Ovary (tissue), 9 donors: ENCODE results near the gene VCP. TPM values are rescaled to one million over a fixed set of nuclear protein-coding genes. Genes with fewer than 3 reads are reported as not detected.
A peak's percentile ranks its signal among the peaks of the same experiment; 100 is the strongest.

Source experiments
- DNase-seq, 5 donors: peaks; one replicate each; pipeline ENCODE4 v3.0.0-alpha.2; 2019 to 2020
- H3K27ac ChIP-seq, 2 donors: fragments of 200-600 bp; one replicate each; pipeline versions ENCODE4 v1.5.1 to v1.8.0; 2019 to 2022
- H3K27me3 ChIP-seq: fragments of 200-600 bp; one replicate; pipeline ENCODE4 v1.8.0; 2022
- H3K36me3 ChIP-seq: fragments of 200-600 bp; sonication (generic); one replicate; pipeline ENCODE4 v1.5.1; 2019
- H3K4me1 ChIP-seq: one replicate; pipeline ENCODE4 v1.8.1; 2013; ENCODE audit warnings: mild to moderate bottlenecking, moderate library complexity; ENCODE audit not compliant: insufficient read depth
- H3K4me3 ChIP-seq: fragments of 200-600 bp; sonication (generic); one replicate; pipeline ENCODE4 v1.5.1; 2017
- H3K9me3 ChIP-seq, 2 donors: fragments of 200-600 bp in 1 of 2; sonication (generic) in 1 of 2; one replicate each; pipeline versions ENCODE4 v1.5.1 to v1.8.1; 2013 to 2019; ENCODE audit warnings: mild to moderate bottlenecking in 1 of 2, moderate library complexity in 1 of 2
- EP300 ChIP-seq: sonication (generic); formaldehyde crosslinking; IDR thresholded peaks from one replicate; pipeline ENCODE4 v1.6.1; 2017; ENCODE audit warnings: antibody characterized with exemption
- POLR2A ChIP-seq: fragments of 450-650 bp; IDR thresholded peaks from one replicate; pipeline ENCODE4 v1.6.1; 2017; ENCODE audit warnings: antibody characterized with exemption, mild to moderate bottlenecking, moderate library complexity
- WGBS, 3 donors: extraction: QIAGEN DNeasy Blood & Tissue Kit in 1 of 3; methylation state at CpG; one replicate each; pipeline versions ENCODE4 v1.1.5 to v1.1.7; 2013 to 2017; 5-methylcytosine and 5-hydroxymethylcytosine counted together
- intact Hi-C, 4 donors: fragments of 100-400 bp; cut with DNase I; formaldehyde crosslinking; loops; one replicate each; pipeline versions ENCODE4 v1.11.0 to v1.15.1; 2022 to 2023
- polyA plus RNA-seq, 2 donors: library from polyadenylated mRNA; stranded (reverse); fragments of 200-250 nt in 1 of 2; fragments of 350-450 nt in 1 of 2; fragmentation: Illumina TruSeq in 1 of 2; extraction: RNeasy Lipid Tissue Mini Kit (QIAGEN cat#74804) in 1 of 2; gene quantifications; one replicate each; pipeline ENCODE4 v1.2.3, GENCODE V29; 2013 to 2014
- total RNA-seq, 7 donors: library from RNA; depleted of rRNA in 2 of 7; stranded (reverse); fragments of >200 nt in 2 of 7; fragmentation: NEBNext Ultra II Directional in 3 of 7; extraction: Animal tissue kit (Norgen Biotek cat#: 25700) in 3 of 7; gene quantifications; one replicate each; pipeline versions ENCODE4 v1.1.0 to v1.2.4, GENCODE V29; 2016 to 2023
- TF ChIP-seq, protein P1 (sequence below), 3 donors: fragments of 450-650 bp in 2 of 3; fragments of 200-600 bp in 1 of 3; IDR thresholded peaks; one replicate each; pipeline versions ENCODE4 v1.5.1 to v1.8.0; 2016 to 2022; ENCODE audit warnings: antibody characterized with exemption in 3 of 3, mild to moderate bottlenecking in 1 of 3
- donor health status: DM: no; HTN: no; CAD: no; lungs with moderate emphysema.
- donor health status: DM: no; HTN: no; CAD: no.
- donor health status: Bipolar disorder and iron deficiency.
- donor health status: DM: yes; HTN: yes; CAD: no.
- donor health status: DM: no; HTN: no; CAD: no.
- donor health status: DM: yes; HTN: yes; CAD: no.

The VCP gene
- total and polyA plus RNA-seq, 9 donors: 78.0 to 276 (median 149) TPM

- Histone ChIP-seq H3K27ac (peak overlapping the region in 1 of 2 donors; percentile 52), H3K4me1 (peaks cover 14% of the 10 kb centered on the region), H3K9me3 (no peaks in the 10 kb centered on the region), H3K36me3 (no peaks in the 10 kb centered on the region), H3K4me3 (no peak overlapping the region), H3K27me3 (no peaks in the 10 kb centered on the region)
- 94 to 98% (median 96%) methylated on average over 2 of the region's 2 CpGs for WGBS, 3 donors
- TF ChIP-seq, protein P1, sequence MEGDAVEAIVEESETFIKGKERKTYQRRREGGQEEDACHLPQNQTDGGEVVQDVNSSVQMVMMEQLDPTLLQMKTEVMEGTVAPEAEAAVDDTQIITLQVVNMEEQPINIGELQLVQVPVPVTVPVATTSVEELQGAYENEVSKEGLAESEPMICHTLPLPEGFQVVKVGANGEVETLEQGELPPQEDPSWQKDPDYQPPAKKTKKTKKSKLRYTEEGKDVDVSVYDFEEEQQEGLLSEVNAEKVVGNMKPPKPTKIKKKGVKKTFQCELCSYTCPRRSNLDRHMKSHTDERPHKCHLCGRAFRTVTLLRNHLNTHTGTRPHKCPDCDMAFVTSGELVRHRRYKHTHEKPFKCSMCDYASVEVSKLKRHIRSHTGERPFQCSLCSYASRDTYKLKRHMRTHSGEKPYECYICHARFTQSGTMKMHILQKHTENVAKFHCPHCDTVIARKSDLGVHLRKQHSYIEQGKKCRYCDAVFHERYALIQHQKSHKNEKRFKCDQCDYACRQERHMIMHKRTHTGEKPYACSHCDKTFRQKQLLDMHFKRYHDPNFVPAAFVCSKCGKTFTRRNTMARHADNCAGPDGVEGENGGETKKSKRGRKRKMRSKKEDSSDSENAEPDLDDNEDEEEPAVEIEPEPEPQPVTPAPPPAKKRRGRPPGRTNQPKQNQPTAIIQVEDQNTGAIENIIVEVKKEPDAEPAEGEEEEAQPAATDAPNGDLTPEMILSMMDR (IDR thresholded peaks at IDR 0.05): no peak
- no peak for TF ChIP-seq EP300
- no peak for TF ChIP-seq POLR2A
- intact Hi-C loops: loop anchor here in 2 of 4 donors (5.0 to 10.0 kb wide), 3 partner anchors 39 to 78 kb away; no protein-coding TSS in a partner anchor
- no peak for DNase-seq
Measured at GRCh38 chr9:35073279-35073612, 821 bp upstream of the VCP start.

- peak; percentile 76 to 87 (median 81) for DNase-seq
- TF ChIP-seq EP300: no peak
- TF ChIP-seq, protein P1 (IDR thresholded peaks at IDR 0.05): peak; percentile 11 to 64 (median 47)
- no peak for TF ChIP-seq POLR2A
- Histone ChIP-seq H3K27ac (peak overlapping the region; percentile 84 to 99), H3K4me3 (peak overlapping the region; percentile 99), H3K4me1 (peaks cover 13% of the 10 kb centered on the region), H3K27me3 (no peaks in the 10 kb centered on the region), H3K9me3 (no peaks in the 10 kb centered on the region), H3K36me3 (no peaks in the 10 kb centered on the region)
- WGBS, 3 donors: 0 to 1% (median 1%) methylated on average over 41 to 79 of the region's 79 CpGs
- intact Hi-C loops: loop anchor here in 2 of 4 donors (5.0 to 10.0 kb wide), 3 partner anchors 40 to 77 kb away; no protein-coding TSS in a partner anchor
Measured at GRCh38 chr9:35071814-35072460, 488 bp downstream of the VCP start.

DNA sequence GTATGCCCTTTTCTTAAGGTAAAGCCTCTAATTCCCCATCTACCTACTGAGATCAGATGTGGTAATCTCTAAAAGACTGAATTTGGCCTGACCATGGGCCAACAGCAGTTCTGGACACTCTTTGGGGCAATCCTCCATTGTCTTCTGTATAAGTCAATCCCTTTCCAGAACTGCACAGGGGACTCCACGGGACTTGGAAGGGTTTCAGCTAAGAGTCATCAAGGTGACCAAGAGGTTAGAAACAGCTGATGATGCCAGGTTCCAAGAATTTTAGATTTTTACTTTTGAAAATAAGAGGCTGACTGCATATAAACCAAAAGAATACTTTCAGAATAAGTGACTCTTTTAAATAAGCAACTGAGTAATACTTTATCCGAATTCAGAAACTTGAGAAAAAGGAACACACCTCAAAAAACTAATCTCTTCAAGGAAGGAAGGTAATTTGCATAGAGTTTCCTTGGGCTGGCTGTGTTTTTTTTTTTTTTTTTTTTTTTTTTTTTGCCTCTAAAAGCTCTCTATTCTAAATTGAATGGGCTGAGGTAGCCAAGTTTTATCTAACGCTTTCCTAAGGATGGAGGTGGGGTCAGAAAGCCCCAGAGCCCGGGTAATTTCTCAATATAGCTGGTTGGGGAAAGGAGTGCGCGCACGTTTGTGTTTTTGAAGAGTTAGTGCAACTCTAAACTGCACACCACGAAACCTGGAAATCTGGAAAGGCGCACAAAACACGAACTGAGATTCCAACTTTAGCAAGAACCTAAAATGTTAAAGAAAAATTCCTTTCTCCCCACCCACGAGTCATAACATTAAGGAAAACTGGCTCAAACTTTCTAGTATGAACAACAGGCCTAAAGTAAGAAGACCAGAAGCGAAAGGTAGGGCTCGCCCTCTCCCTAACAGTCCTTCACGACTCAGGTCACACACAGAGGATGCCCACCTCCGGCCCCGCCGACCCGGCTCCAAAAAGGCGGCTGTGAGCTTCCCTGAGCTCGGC lies 1.3 kb downstream of the VCP start:
- H3K4me3 ChIP-seq: peak overlapping the region; percentile 99
- WGBS, 3 donors: 1% methylated on average over 20 of the region's 20 CpGs
- H3K27ac ChIP-seq: peak overlapping the region; percentile 84 to 99
- H3K4me1 ChIP-seq: peaks cover 13% of the 10 kb centered on the region
- intact Hi-C loops: loop anchor here in 2 of 4 donors (5.0 to 10.0 kb wide), 3 partner anchors 41 to 76 kb away; no protein-coding TSS in a partner anchor
- no peaks in the 10 kb centered on the region for H3K27me3 ChIP-seq
- H3K9me3 ChIP-seq: no peaks in the 10 kb centered on the region
- no peak for DNase-seq
- TF ChIP-seq EP300 (no peak), POLR2A (no peak)
- TF ChIP-seq, protein P1 (IDR thresholded peaks at IDR 0.05): no peak
- no peaks in the 10 kb centered on the region for H3K36me3 ChIP-seq

- H3K4me1 ChIP-seq: peaks cover 13% of the 10 kb centered on the region
- no peaks in the 10 kb centered on the region for H3K27me3 ChIP-seq
- no peaks in the 10 kb centered on the region for H3K9me3 ChIP-seq
- 17 to 55% (median 27%) methylated on average over 4 of the region's 4 CpGs for WGBS, 3 donors
- no peak for DNase-seq
- H3K27ac ChIP-seq: no peak overlapping the region
- no peaks in the 10 kb centered on the region for H3K36me3 ChIP-seq
- no peak overlapping the region for H3K4me3 ChIP-seq
- intact Hi-C loops: no loop called here
- TF ChIP-seq, protein P1 (IDR thresholded peaks at IDR 0.05): no peak
- TF ChIP-seq POLR2A: no peak
- TF ChIP-seq EP300: no peak
Measured at GRCh38 chr9:35069020-35069419, 3.4 kb downstream of the VCP start.
